GM12865 (cell line): Measurements from ENCODE around the gene FNDC7.
"Not testable (repeated sequence)": the region's sequence is repeated elsewhere in the genome, so short reads cannot be mapped to it uniquely, and the experiment has no call there.

Experiments
- DNase-seq: peaks from one replicate; pipeline ENCODE4 v3.0.0; 2010; ENCODE audit warnings: low read depth
- H3K4me3 ChIP-seq: 2 replicates; pipeline ENCODE4 v1.5.1; 2011; ENCODE audit warnings: mild to moderate bottlenecking, low read depth, low read length, control low read depth
- CTCF ChIP-seq: IDR thresholded peaks from 2 replicates; pipeline ENCODE4 v1.5.1; 2011; ENCODE audit warnings: low read length, control low read depth, low read depth, inconsistent platforms; ENCODE audit not compliant: insufficient read depth; ENCODE audit errors: missing control alignments

The FNDC7 gene

GRCh38 chr1:108699375-108700332, 13.1 kb upstream of the FNDC7 start:
- DNase-seq, result no peak
- H3K4me3 ChIP-seq, result no peak overlapping the region
- no peak for TF ChIP-seq CTCF

- no peak for DNase-seq
- no peak for TF ChIP-seq CTCF
- H3K4me3 ChIP-seq, result no peak overlapping the region
Measured at GRCh38 chr1:108701176-108701849, 11.4 kb upstream of the FNDC7 start.

- not testable (repeated sequence) for H3K4me3 ChIP-seq, DNase-seq
Measured at GRCh38 chr1:108702109-108702508, 10.6 kb upstream of the FNDC7 start.

GRCh38 chr1:108703939-108704338, 8.8 kb upstream of the FNDC7 start:
- TF ChIP-seq CTCF, result no peak
- no peak overlapping the region for H3K4me3 ChIP-seq
- DNase-seq, result peak; percentile 21

- no peak overlapping the region for H3K4me3 ChIP-seq
- no peak for DNase-seq
- no peak for TF ChIP-seq CTCF
Measured at GRCh38 chr1:108704496-108704895, 8.2 kb upstream of the FNDC7 start.

GRCh38 chr1:108706643-108707042, 6.1 kb upstream of the FNDC7 start:
- no peak for TF ChIP-seq CTCF
- H3K4me3 ChIP-seq, result no peak overlapping the region
- DNase-seq, result no peak
